Dendritic cell treated with granulocyte-macrophage colony-stimulating factor and Interleukin-4, amounts not matched to agents 40 ng/mL and 50 ng/mL, for 4 days (primary cell): Measurements from ENCODE around the gene EIF4ENIF1.
A peak's percentile ranks its signal among the peaks of the same experiment; 100 is the strongest.
"Not testable (repeated sequence)": the region's sequence is repeated elsewhere in the genome, so short reads cannot be mapped to it uniquely, and the experiment has no call there.

Source experiments
- H3K27ac Mint-ChIP-seq: one replicate; pipeline ENCODE4 v1.8.0; 2022; ENCODE audit warnings: mild to moderate bottlenecking, mixed read lengths
- H3K27me3 Mint-ChIP-seq: one replicate; pipeline ENCODE4 v1.8.0; 2022; ENCODE audit warnings: mild to moderate bottlenecking, mixed read lengths
- H3K36me3 Mint-ChIP-seq: one replicate; pipeline ENCODE4 v1.8.0; 2022; ENCODE audit warnings: low read depth, mixed read lengths
- H3K4me1 Mint-ChIP-seq: one replicate; pipeline ENCODE4 v1.8.0; 2022; ENCODE audit warnings: low read depth, mixed read lengths
- H3K4me3 Mint-ChIP-seq: one replicate; pipeline ENCODE4 v1.8.0; 2022; ENCODE audit warnings: mild to moderate bottlenecking, moderate library complexity, mixed read lengths
- H3K9me3 Mint-ChIP-seq: one replicate; pipeline ENCODE4 v1.8.0; 2022; ENCODE audit warnings: mixed read lengths
- intact Hi-C: fragments of 100-400 bp; cut with micrococcal nuclease; formaldehyde crosslinking; loops from one replicate; pipeline ENCODE4 v1.15.0; 2022

Gene EIF4ENIF1

GRCh38 chr22:31503211-31503964 is 13.7 kb upstream of the EIF4ENIF1 start:
- Mint-ChIP-seq H3K4me3 (no peak overlapping the region), H3K27me3 (no peaks in the 10 kb centered on the region), H3K36me3 (peaks cover 4% of the 10 kb centered on the region), H3K9me3 (no peaks in the 10 kb centered on the region), H3K27ac (no peak overlapping the region), H3K4me1 (peaks cover 5% of the 10 kb centered on the region)
- intact Hi-C loops, result no loop called here

- intact Hi-C loops, result no loop called here
- H3K27ac Mint-ChIP-seq, result no peak overlapping the region
- H3K4me1 Mint-ChIP-seq, result peaks cover 15% of the 10 kb centered on the region
- no peaks in the 10 kb centered on the region for H3K27me3 Mint-ChIP-seq
- H3K9me3 Mint-ChIP-seq, result no peaks in the 10 kb centered on the region
- H3K4me3 Mint-ChIP-seq, result no peak overlapping the region
- peaks cover 3% of the 10 kb centered on the region for H3K36me3 Mint-ChIP-seq
These were observed 12.1 kb upstream of the EIF4ENIF1 start for GRCh38 chr22:31501738-31502137.

GRCh38 chr22:31497148-31497938 is 7.7 kb upstream of the EIF4ENIF1 start:
- peaks cover 11% of the 10 kb centered on the region for H3K4me1 Mint-ChIP-seq
- H3K27me3 Mint-ChIP-seq, result no peaks in the 10 kb centered on the region
- intact Hi-C loops, result no loop called here
- H3K27ac Mint-ChIP-seq, result peak overlapping the region; percentile 85
- H3K36me3 Mint-ChIP-seq, result peaks cover 11% of the 10 kb centered on the region
- no peaks in the 10 kb centered on the region for H3K9me3 Mint-ChIP-seq
- peak overlapping the region; percentile 91 for H3K4me3 Mint-ChIP-seq

GRCh38 chr22:31496735-31497146 is 7.1 kb upstream of the EIF4ENIF1 start:
- peaks cover 16% of the 10 kb centered on the region for H3K4me1 Mint-ChIP-seq
- H3K27me3 Mint-ChIP-seq, result no peaks in the 10 kb centered on the region
- peaks cover 11% of the 10 kb centered on the region for H3K36me3 Mint-ChIP-seq
- H3K9me3 Mint-ChIP-seq, result no peaks in the 10 kb centered on the region
- peak overlapping the region; percentile 91 for H3K4me3 Mint-ChIP-seq
- intact Hi-C loops, result no loop called here
- peak overlapping the region; percentile 85 for H3K27ac Mint-ChIP-seq

- Mint-ChIP-seq H3K9me3 (no peaks in the 10 kb centered on the region), H3K4me1 (peaks cover 21% of the 10 kb centered on the region), H3K27me3 (no peaks in the 10 kb centered on the region), H3K27ac (peak within 1 kb of the TSS; percentile 85), H3K4me3 (peak within 1 kb of the TSS; percentile 91), H3K36me3 (peaks cover 11% of the 10 kb centered on the region)
- intact Hi-C loops, result no loop called here
These were observed 6.5 kb upstream of the EIF4ENIF1 start, which contains the start of gene SFI1 for GRCh38 chr22:31496007-31496734. Gene SFI1 (plus strand): TSS chr22:31496536. CDS start chr22:31508285, 11,749 bp downstream.

GRCh38 chr22:31495343-31495742 is 5.7 kb upstream of the EIF4ENIF1 start:
- H3K27ac Mint-ChIP-seq, result peak overlapping the region; percentile 85
- no peaks in the 10 kb centered on the region for H3K9me3 Mint-ChIP-seq
- H3K4me3 Mint-ChIP-seq, result peak overlapping the region; percentile 20
- peaks cover 21% of the 10 kb centered on the region for H3K4me1 Mint-ChIP-seq
- intact Hi-C loops, result no loop called here
- H3K36me3 Mint-ChIP-seq, result peaks cover 11% of the 10 kb centered on the region
- no peaks in the 10 kb centered on the region for H3K27me3 Mint-ChIP-seq

- not testable (repeated sequence) for H3K9me3 Mint-ChIP-seq, H3K27me3 Mint-ChIP-seq, H3K4me3 Mint-ChIP-seq
- H3K4me1 Mint-ChIP-seq, result peaks cover 27% of the 10 kb centered on the region
- intact Hi-C loops, result loop anchor here (5.0 kb wide), 1 partner anchor 139 kb away; no protein-coding TSS in a partner anchor
- H3K36me3 Mint-ChIP-seq, result peaks cover 20% of the 10 kb centered on the region
- peak overlapping the region; percentile 95 for H3K27ac Mint-ChIP-seq
These were observed 3.7 kb upstream of the EIF4ENIF1 start for GRCh38 chr22:31493355-31493754.

- Mint-ChIP-seq H3K4me3 (no peak overlapping the region), H3K27me3 (no peaks in the 10 kb centered on the region), H3K4me1 (peaks cover 23% of the 10 kb centered on the region), H3K36me3 (peaks cover 23% of the 10 kb centered on the region), H3K27ac (peak overlapping the region; percentile 95), H3K9me3 (no peaks in the 10 kb centered on the region)
- intact Hi-C loops, result loop anchor here (5.0 kb wide), 1 partner anchor 140 kb away; no protein-coding TSS in a partner anchor
These were observed 2.5 kb upstream of the EIF4ENIF1 start for GRCh38 chr22:31492151-31492550.

- intact Hi-C loops, result loop anchor here (5.0 kb wide), 1 partner anchor 141 kb away; no protein-coding TSS in a partner anchor
These were observed 1.7 kb upstream of the EIF4ENIF1 start for GRCh38 chr22:31491218-31491962.

GRCh38 chr22:31490496-31490925 is 869 bp upstream of the EIF4ENIF1 start:
- H3K36me3 Mint-ChIP-seq, result peaks cover 29% of the 10 kb centered on the region
- no peaks in the 10 kb centered on the region for H3K9me3 Mint-ChIP-seq
- peak overlapping the region; percentile 95 for H3K27ac Mint-ChIP-seq
- intact Hi-C loops, result loop anchor here (5.0 kb wide), 1 partner anchor 142 kb away; no protein-coding TSS in a partner anchor
- peaks cover 18% of the 10 kb centered on the region for H3K4me1 Mint-ChIP-seq
- peak overlapping the region; percentile 96 for H3K4me3 Mint-ChIP-seq
- H3K27me3 Mint-ChIP-seq, result no peaks in the 10 kb centered on the region

More at GRCh38 chr22:31491218-31491962, 1.7 kb upstream of the EIF4ENIF1 start:
- H3K4me1 Mint-ChIP-seq, result peaks cover 18% of the 10 kb centered on the region
- peaks cover 24% of the 10 kb centered on the region for H3K36me3 Mint-ChIP-seq
- H3K4me3 Mint-ChIP-seq, result no peak overlapping the region
- H3K9me3 Mint-ChIP-seq, result no peaks in the 10 kb centered on the region
- peak overlapping the region; percentile 95 for H3K27ac Mint-ChIP-seq
- H3K27me3 Mint-ChIP-seq, result no peaks in the 10 kb centered on the region

- peaks cover 18% of the 10 kb centered on the region for H3K4me1 Mint-ChIP-seq
- no peaks in the 10 kb centered on the region for H3K9me3 Mint-ChIP-seq
- intact Hi-C loops, result loop anchor here (5.0 to 10.0 kb wide), 2 partner anchors 92 to 194 kb away; partner anchors contain the start of genes DRG1 and PIK3IP1
- peak overlapping the region; percentile 96 for H3K4me3 Mint-ChIP-seq
- H3K36me3 Mint-ChIP-seq, result peaks cover 43% of the 10 kb centered on the region
- H3K27me3 Mint-ChIP-seq, result no peaks in the 10 kb centered on the region
- H3K27ac Mint-ChIP-seq, result peak overlapping the region; percentile 95
These were observed 539 bp downstream of the EIF4ENIF1 start for GRCh38 chr22:31488988-31489617.

- Mint-ChIP-seq H3K27ac (peak overlapping the region; percentile 95), H3K4me3 (peak overlapping the region; percentile 82), H3K36me3 (peaks cover 50% of the 10 kb centered on the region), H3K27me3 (no peaks in the 10 kb centered on the region), H3K4me1 (peaks cover 18% of the 10 kb centered on the region), H3K9me3 (no peaks in the 10 kb centered on the region)
- intact Hi-C loops, result loop anchor here (5.0 to 10.0 kb wide), 2 partner anchors 91 to 194 kb away; partner anchors contain the start of genes DRG1 and PIK3IP1
These were observed 1.2 kb downstream of the EIF4ENIF1 start for GRCh38 chr22:31488346-31488883.
